HFF-Myc (cell line): ENCODE results near the gene SCD5.

Experiments
- DNase-seq: peaks from one replicate; pipeline ENCODE4 v3.0.0-alpha.2; 2011; ENCODE audit warnings: low read depth; ENCODE audit errors: extremely low read depth
- H3K4me3 ChIP-seq: replicated peaks from 2 replicates; pipeline ENCODE4 v1.5.1; 2011; ENCODE audit warnings: low read depth, mild to moderate bottlenecking, control low read depth, low read length
- TF ChIP-seq, protein P1 (sequence below): IDR thresholded peaks from 2 replicates; pipeline ENCODE4 v1.5.1; 2012; ENCODE audit warnings: mild to moderate bottlenecking, low read depth, low read length, control low read depth; ENCODE audit errors: missing control alignments

Gene SCD5

DNA sequence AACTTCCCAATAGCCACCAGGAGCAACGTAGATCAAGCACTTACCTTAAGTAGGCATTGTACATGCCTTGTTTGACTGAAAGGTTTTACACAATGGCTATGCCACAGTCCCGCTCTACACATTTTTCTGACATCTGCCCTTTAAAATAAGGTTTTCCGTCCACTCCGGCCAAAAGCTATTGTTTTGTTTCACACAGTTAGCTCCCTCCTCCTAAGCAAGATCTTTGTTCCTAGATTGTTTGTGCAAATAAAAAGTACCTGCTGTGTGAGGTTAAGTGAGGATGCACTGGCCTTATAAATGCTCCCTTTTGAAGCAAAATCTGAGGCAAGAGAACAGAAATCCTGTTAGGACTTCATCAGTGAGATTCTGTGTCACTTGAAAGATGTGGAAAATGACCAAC lies 11.8 kb downstream of the SCD5 start:
- TF ChIP-seq, protein P1, sequence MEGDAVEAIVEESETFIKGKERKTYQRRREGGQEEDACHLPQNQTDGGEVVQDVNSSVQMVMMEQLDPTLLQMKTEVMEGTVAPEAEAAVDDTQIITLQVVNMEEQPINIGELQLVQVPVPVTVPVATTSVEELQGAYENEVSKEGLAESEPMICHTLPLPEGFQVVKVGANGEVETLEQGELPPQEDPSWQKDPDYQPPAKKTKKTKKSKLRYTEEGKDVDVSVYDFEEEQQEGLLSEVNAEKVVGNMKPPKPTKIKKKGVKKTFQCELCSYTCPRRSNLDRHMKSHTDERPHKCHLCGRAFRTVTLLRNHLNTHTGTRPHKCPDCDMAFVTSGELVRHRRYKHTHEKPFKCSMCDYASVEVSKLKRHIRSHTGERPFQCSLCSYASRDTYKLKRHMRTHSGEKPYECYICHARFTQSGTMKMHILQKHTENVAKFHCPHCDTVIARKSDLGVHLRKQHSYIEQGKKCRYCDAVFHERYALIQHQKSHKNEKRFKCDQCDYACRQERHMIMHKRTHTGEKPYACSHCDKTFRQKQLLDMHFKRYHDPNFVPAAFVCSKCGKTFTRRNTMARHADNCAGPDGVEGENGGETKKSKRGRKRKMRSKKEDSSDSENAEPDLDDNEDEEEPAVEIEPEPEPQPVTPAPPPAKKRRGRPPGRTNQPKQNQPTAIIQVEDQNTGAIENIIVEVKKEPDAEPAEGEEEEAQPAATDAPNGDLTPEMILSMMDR: no peak
- no peak for DNase-seq

DNA sequence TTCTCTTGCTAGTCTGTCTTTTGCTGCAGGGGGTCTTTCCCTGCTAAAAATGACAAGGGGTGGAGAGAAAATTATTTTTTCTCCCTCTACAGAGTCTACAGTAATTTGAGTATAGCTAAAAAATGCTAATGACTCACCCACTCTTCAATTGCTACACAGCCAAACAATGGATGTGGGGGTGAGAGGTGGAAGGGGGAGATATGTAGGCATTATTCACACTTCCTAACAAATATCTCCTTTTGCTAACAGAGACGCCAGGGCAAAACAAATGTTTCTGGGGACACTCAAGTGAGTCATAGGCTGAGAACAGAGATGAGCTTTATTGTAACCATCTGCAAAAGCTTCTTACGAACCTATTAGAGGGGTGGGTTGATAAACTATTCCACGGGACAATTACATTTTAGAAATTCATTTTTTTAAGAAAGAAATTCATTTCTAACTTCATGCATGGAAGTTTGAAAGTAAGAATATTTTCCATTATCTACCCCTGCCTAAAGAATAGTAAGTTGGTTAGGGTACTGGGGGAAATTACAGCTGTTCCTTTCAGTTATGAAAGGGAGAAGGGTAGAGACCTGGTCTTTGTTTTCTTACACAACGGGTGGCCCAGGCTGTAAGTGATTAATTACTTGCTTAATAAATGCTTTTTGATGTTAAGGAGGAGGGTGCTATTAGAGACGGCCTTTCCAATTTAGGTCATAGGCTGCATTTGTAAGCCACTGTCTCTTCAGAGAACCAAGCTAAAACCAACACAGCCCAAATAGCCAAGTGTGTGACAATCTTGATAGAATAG lies 12.8 kb downstream of the SCD5 start:
- peak overlapping the region; percentile 10; the same call in 1 of the 2 replicates for H3K4me3 ChIP-seq
- peak; percentile 74 for DNase-seq
- TF ChIP-seq, protein P1: no peak

More for the DNA sequence above, 11.8 kb downstream of the SCD5 start:
- H3K4me3 ChIP-seq: no peak overlapping the region

DNA sequence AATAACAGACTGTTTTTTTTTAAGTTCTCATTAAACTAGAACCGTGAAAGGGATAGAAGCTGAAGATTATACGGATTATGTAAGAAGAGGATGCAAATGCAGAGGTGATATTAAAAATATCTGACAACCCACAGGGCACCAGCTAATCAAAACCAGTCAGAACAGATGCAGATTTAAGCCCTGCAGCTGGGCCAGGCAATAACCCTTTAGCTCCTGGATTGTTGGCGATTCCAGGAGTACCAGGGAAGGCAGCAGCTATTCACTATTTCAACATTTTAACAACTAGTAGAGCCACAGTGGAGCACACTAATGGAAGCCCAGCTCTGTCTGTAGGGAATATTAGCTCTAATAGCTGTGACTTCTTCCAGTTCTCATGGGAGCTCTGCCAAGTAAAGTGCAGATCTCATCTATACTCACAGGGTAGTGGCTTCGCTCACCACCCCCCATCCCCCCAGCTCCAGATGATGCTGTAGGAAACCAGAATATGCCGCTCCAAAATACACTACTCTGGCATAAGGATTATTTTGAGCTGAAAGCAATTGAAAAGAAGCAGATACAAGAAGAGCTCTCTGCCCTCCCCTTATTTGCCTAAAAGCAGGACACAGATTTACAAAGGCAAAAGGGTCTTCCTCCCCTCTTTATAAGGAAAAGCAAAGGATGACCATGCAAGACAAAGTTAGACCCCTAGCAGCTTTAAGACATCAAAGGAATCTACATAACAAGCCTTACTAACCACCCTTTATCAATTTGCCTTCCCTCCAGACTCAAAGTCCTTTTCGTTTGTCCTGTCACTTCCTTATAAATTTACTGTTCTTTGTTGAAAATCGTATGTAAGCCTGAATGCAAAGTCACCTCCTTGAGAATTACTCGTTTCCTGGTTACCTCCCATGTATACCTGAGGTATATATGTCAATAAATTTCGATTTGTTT lies 13.7 kb downstream of the SCD5 start:
- no peak for DNase-seq
- TF ChIP-seq, protein P1: no peak
- H3K4me3 ChIP-seq: no peak overlapping the region; the same call in 1 of the 2 replicates

DNA sequence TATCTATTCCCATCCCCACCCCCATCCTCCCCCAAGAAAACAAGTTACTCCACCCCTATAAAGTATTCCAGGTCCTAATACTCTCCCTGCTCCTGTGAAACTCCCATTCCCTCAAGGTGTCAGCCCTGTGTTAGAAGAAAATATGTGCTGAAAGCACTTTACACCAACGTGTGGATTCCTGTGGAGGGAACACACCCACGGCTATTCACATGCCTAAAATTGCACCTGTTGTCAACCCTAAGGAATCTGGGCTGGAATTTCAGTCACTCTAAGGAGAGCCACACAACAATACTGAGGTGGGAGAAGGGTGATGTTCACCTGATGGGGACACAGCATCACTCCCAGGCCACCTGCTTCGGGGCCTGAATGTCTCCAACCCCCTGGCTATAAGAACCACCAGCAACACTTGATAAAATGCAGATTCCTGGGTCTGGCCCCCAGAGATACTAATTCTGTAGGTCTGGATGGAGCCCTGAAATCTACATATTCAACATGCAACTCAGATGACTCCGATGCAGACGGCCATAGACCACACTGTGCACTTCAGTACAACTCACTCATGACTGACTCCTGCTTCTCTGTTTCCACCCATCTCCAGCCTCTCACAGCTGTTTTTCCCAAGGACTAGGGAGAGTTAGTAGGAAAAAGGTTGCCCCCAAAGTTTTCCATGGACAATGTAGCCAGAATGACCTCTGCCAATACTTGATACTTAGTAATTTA lies 15.8 kb downstream of the SCD5 start:
- DNase-seq: no peak
- TF ChIP-seq, protein P1: no peak
- no peak overlapping the region for H3K4me3 ChIP-seq

DNA sequence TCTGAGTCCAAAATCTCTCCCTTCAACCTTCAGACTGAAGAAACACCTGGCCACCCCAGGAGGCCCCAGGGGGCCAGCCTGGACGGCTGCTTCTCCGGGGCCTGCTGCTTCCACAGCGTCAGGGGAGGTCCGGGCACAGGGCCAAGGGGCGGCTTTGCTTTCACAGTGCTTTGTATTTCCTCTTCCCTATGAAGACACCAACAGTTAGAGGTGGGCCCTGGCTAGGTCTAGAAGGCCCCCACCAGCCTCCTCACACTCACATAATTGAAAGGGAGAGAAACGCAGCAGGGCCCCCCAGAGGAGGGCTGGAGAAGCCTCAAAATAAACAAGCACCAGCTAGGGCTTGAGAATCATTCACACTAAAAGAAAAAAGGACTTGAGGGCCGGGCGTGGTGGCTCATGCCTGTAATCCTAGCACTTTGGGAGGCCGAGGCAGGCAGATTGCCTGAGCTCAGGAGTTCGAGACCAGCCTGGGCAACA lies 17.8 kb downstream of the SCD5 start:
- no peak for DNase-seq
- H3K4me3 ChIP-seq: no peak overlapping the region
- TF ChIP-seq, protein P1: no peak

DNA sequence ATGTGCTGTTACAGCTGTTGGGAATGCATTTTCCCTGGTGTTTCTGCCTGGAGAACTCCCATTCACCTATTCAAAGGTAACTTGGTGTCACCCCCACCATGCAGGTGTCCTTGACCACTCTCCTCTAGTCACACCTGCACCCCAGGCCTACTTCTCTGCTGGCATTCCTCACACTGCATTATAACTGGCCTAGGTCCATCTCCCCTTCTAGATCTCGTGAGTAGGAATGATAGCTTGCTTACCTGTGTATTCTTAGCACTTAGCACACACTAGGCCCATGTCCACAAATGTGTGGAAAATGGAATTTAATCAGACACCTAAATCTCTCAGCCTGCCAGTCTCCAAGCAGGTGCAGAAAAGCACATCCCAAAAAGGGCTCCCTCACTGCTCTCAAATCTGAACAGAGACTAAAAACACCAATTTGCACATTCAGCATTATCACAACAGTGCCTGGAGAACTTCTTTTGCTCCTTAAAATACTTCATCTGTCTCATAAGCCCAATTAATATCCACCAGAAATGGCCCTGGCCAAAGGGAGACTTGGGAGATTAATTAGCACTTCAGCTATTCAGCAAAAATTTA lies 18.3 kb downstream of the SCD5 start:
- no peak overlapping the region for H3K4me3 ChIP-seq
- TF ChIP-seq, protein P1: no peak

More for the DNA sequence above, 18.3 kb downstream of the SCD5 start:
- no peak for DNase-seq
